Measurements from ENCODE around the gene BMP4. TPM values are rescaled to one million over a fixed set of nuclear protein-coding genes. Genes with fewer than 3 reads are reported as not detected.

Gene BMP4
- total RNA-seq, 1 donor from 2014 or later = 3.7 TPM

DNA sequence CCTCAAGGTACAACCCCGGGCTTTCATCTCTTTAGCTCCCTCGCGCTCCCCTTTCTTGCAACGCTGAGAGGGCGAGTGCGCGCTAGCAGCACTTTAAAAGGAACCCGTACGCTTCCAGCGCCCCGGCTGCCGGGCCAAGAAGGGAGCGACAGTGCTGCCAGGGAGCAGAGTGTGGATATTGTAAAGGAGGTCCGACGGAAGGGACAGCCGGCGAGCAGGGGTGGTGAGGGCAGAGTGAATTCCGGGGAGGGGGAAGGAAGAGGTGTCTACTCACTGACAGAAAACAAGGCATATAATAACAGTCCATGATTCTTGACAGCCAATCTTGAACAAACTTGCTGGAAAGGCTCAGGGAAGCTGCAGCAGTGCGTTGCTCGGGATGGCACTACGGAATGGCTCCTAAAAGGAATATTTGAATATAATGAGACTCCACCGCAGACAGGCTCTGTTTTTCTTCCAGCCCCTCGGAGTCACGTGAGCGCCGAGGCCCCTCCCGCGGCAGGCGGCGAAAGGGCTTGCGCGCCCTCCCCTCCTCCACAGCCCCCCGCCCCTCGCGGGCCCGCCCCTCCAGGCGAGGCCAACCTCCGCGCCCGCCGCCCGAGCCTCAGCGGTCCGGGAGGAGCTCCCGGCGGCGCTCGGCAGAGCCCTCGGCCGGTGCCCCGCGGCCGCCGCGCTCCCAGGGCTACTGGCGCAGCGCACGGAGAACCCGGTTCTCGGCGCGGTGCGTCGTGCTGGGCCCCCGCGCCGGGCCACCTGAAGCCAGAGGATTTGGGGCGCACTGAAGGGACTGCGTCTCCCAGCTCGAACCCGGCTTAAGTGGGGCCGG lies 3.4 kb downstream of the BMP4 start:
- H3K4me1 Mint-ChIP-seq (ENCODE audit: low read depth, unreplicated experiment) = peaks cover 12% of the 10 kb centered on the region
- H3K9me3 Mint-ChIP-seq (ENCODE audit: unreplicated experiment) = peaks cover 15% of the 10 kb centered on the region
- peaks cover 7% of the 10 kb centered on the region for H3K36me3 Mint-ChIP-seq (ENCODE audit: unreplicated experiment)
- H3K27ac Mint-ChIP-seq (ENCODE audit: unreplicated experiment) = peak overlapping the region; percentile 23
- H3K27me3 Mint-ChIP-seq (ENCODE audit: unreplicated experiment) = peaks cover 17% of the 10 kb centered on the region
- DNase-seq = peak; percentile 87
- TF ChIP-seq, protein P1, sequence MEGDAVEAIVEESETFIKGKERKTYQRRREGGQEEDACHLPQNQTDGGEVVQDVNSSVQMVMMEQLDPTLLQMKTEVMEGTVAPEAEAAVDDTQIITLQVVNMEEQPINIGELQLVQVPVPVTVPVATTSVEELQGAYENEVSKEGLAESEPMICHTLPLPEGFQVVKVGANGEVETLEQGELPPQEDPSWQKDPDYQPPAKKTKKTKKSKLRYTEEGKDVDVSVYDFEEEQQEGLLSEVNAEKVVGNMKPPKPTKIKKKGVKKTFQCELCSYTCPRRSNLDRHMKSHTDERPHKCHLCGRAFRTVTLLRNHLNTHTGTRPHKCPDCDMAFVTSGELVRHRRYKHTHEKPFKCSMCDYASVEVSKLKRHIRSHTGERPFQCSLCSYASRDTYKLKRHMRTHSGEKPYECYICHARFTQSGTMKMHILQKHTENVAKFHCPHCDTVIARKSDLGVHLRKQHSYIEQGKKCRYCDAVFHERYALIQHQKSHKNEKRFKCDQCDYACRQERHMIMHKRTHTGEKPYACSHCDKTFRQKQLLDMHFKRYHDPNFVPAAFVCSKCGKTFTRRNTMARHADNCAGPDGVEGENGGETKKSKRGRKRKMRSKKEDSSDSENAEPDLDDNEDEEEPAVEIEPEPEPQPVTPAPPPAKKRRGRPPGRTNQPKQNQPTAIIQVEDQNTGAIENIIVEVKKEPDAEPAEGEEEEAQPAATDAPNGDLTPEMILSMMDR (IDR thresholded peaks at IDR 0.05; ENCODE audit: partially characterized antibody, unreplicated experiment) = no peak
- peak overlapping the region; percentile 98 for H3K4me3 Mint-ChIP-seq (ENCODE audit: unreplicated experiment)

DNA sequence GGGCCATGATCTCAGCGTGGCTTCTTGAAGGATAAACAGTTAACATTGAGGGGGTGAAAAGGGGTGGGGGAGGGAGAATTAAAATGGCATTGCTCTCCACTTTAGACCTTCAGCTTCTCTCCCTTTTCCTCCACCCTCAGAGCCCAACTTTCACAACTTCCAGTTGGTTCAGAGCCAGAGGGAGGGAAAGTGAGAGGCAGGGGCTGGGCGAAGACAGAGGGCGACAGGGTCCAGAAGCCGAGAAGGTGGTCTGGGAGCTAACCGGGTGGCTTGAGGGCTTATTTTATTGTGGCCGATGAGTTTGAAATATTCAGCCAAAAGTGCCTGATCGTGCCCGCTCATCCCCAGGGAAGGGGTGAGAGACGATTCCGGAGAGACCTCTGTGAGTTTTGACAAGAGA lies 4.1 kb downstream of the BMP4 start:
- Mint-ChIP-seq H3K9me3 (ENCODE audit: unreplicated experiment) (peaks cover 15% of the 10 kb centered on the region), H3K4me1 (ENCODE audit: low read depth, unreplicated experiment) (peaks cover 12% of the 10 kb centered on the region)

DNA sequence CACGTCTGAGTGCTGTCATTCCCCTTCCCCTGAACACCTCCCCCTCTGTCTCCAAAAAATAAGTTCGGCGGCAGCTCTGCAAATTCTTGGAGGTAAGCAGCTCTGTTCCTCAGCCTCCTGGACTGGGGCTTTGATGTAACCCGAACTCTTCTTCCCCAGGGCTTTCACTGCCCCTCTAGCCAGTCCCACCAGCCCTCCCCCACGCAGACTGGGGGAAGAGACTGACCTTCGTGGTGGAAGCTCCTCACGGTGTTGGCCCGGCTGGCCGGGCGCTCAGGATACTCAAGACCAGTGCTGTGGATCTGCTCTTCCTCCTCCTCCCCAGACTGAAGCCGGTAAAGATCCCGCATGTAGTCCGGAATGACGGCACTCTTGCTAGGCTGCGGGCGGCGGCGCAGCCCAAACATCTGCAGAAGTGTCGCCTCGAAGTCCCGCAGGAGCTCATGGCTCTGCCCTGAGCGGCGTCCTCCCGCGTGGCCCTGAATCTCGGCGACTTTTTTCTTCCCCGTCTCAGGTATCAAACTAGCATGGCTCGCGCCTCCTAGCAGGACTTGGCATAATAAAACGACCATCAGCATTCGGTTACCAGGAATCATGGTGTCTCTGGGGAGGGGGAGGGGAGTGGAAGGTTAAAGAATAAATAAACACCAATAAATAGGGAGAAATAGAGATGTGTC lies 4.9 kb downstream of the BMP4 start:
- H3K9me3 Mint-ChIP-seq (ENCODE audit: unreplicated experiment) = peaks cover 13% of the 10 kb centered on the region
- TF ChIP-seq, protein P1 (IDR thresholded peaks at IDR 0.05; ENCODE audit: partially characterized antibody, unreplicated experiment) = no peak
- peak; percentile 20 for DNase-seq
- no peak overlapping the region for H3K27ac Mint-ChIP-seq (ENCODE audit: unreplicated experiment)
- H3K27me3 Mint-ChIP-seq (ENCODE audit: unreplicated experiment) = peaks cover 20% of the 10 kb centered on the region
- H3K36me3 Mint-ChIP-seq (ENCODE audit: unreplicated experiment) = peaks cover 7% of the 10 kb centered on the region
- H3K4me1 Mint-ChIP-seq (ENCODE audit: low read depth, unreplicated experiment) = peaks cover 15% of the 10 kb centered on the region
- peak overlapping the region; percentile 97 for H3K4me3 Mint-ChIP-seq (ENCODE audit: unreplicated experiment)

More for the DNA sequence above, 4.1 kb downstream of the BMP4 start:
- no peak for DNase-seq
- TF ChIP-seq, protein P1 (IDR thresholded peaks at IDR 0.05; ENCODE audit: partially characterized antibody, unreplicated experiment) = no peak
- Mint-ChIP-seq H3K4me3 (ENCODE audit: unreplicated experiment) (peak overlapping the region; percentile 97), H3K36me3 (ENCODE audit: unreplicated experiment) (peaks cover 7% of the 10 kb centered on the region), H3K27me3 (ENCODE audit: unreplicated experiment) (peaks cover 17% of the 10 kb centered on the region), H3K27ac (ENCODE audit: unreplicated experiment) (no peak overlapping the region)

DNA sequence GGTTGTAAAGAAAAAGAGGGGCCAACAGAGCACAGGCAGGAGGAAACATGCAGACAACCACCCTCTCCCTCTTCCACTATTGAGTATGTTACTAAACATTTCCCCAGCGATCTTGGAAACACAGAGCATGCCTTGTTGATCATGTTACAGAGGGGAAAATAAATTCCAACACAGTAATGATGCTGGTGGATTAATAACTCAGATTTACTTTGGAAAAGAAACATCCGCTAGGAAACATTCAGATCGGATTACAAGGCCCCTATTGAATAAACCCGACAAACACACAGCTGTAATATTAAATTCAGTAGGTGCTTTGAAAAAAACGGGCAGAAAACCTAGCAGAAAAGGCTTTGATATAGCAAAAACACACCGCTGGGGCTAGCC lies 5.4 kb downstream of the BMP4 start:
- no peak for DNase-seq
- H3K4me3 Mint-ChIP-seq (ENCODE audit: unreplicated experiment) = no peak overlapping the region
- H3K4me1 Mint-ChIP-seq (ENCODE audit: low read depth, unreplicated experiment) = peaks cover 15% of the 10 kb centered on the region
- H3K36me3 Mint-ChIP-seq (ENCODE audit: unreplicated experiment) = peaks cover 7% of the 10 kb centered on the region
- TF ChIP-seq, protein P1 (IDR thresholded peaks at IDR 0.05; ENCODE audit: partially characterized antibody, unreplicated experiment) = no peak
- H3K27me3 Mint-ChIP-seq (ENCODE audit: unreplicated experiment) = peaks cover 22% of the 10 kb centered on the region
- no peak overlapping the region for H3K27ac Mint-ChIP-seq (ENCODE audit: unreplicated experiment)
- peaks cover 14% of the 10 kb centered on the region for H3K9me3 Mint-ChIP-seq (ENCODE audit: unreplicated experiment)

All from glutamatergic neuron (in vitro differentiated cells).